GM18499 (cell line): Measurements from ENCODE around the gene KCND2.
"Not testable (repeated sequence)": the region's sequence is repeated elsewhere in the genome, so short reads cannot be mapped to it uniquely, and the experiment has no call there.

ENCODE experiments used
- ATAC-seq: cut with Tn5 transposase; IDR thresholded peaks from one replicate; pipeline ENCODE4 v1.9.1; 2021; ENCODE audit warnings: moderate number of reproducible peaks; ENCODE audit not compliant: insufficient read depth, unreplicated experiment

Gene KCND2

DNA sequence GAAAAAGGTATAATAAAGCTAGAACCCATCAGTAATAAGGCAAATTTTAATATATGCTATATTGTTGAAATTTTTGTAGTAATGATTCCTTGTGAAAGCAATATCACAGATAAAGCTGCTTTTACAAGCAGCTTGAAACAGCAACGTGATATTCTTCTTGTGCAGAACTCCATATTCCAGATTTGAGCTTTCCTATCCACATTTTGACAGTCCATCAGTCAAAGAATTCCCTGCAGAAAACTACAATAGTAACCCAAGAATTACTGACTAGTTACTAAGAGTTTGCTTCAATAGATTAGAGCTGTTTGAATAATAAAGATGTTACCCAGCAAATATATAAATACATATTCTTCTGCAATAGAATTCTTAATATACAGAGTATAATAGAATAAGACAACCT, 291.2 kb downstream of the KCND2 start:
- no peak for ATAC-seq

DNA sequence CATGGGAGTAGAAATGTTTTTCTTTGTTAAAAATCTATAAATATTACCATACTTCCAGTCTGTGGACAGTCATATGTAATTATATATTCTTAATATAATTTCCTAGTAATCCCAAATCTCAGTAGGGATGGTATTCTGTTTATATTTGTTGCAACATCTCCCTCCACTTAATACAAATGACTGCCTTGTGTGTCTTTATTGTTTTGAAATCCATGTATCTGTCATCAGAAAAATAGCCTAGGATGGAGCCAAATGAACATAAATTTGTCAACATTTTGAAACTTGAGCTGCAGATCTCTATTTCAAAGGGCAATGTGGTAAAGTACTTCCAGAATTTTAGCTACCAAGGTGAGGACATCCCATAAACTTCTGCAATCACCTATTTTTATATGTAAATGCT, 294.2 kb downstream of the KCND2 start:
- no peak for ATAC-seq

DNA sequence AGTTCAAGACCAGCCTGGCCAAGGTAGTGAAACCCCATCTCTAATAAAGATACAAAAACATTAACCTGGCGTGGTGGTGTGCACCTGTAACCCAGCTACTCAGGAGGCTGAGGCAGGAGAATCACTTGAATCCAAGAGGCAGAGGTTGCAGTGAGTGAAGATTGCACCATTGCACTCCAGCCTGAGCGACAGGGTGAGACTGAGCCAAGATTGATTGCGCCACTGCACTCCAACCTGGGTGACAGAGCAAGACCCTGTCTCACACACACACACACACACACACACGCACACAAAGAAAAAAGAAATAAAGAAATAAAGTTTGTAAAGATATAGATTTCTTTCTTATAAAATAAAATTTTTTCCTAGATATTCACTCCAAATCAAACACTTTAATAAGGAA, 305.7 kb downstream of the KCND2 start:
- not testable (repeated sequence) for ATAC-seq

DNA sequence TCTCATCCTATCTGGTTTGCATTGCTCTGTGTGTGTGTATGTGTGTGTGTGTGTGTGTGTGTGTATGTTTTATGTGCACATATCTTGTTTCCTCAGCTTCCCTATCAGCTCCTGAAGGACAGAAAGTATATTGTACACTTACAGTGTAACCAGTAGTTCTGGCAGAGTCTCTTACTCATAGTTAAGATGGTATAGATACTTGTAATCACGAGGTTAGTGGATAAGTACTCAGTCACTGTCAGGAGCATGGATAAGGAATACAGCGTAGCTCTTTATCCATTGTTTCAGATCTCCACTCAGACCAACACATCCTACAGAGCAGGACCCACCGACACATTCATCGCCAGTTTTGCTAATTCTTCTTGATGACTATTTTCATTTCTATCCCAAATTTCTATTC, 309.9 kb downstream of the KCND2 start:
- no peak for ATAC-seq

DNA sequence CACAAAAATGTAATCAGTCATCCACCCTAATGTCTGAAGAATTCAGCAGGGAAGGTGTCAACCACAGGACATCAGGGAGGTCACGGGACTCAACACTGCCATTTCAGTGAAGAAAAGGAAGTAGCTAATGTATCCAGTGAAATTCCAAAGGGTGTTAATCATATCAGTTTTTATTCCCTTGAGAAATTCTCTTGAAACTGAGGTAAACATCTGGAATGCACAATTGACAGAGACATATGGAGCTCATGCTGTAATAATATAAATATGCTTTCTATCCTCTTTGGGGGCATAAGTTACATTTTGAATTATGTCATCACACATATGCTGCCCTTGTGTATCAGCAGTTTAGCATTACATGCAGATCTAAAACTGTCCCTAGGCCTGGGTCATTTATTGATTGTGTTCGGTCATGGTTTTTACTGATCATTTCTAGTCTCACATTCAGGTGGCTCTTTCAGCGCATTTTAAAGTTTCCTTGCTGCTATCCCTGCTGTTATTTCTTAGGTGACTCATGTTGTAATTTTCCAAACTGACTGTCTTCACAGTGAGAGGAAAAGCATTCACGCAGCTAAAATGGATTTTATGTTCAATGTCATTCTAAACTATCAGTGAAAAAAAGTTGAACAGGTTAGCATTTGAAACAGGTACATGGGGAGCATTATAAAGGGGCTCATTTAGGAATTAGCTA, 311.1 kb downstream of the KCND2 start:
- ATAC-seq, result no peak

DNA sequence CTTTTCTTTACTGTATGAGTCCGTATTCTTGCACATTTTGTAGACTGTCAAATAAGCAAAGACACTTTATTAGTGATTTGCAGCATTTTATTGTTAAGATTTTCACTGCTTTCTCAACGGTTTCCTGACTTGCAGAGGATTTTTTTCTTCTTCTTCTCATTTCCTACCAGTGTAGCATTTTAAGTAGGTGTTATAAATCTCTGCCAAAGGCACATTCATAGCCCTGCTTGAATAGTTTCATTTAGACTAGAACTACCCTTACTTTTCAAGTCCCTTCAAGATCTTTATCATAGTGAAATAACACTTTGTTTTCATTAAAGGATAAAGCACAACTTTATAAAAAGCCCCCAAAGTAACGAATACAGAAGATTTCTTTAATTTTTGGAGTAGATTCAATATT, 313.6 kb downstream of the KCND2 start:
- no peak for ATAC-seq

DNA sequence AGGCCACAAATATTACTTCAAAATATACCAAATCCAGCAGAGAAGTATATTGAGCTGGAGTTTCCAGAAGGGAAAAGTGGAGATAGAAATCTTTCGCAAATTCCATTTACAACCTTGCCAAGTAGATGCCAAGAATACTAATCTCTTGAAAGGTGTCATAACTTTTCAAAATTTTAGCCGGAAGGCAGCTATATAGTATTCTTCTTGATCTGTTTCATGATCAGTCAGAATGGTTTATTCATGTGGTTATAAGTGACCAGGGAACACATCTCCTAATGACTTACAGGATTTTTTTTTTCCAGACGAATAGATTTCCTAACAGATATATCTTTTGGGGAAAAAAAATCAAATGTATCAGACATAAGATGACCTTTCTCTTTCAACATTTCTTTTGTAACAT, 314.3 kb downstream of the KCND2 start:
- ATAC-seq, result no peak

DNA sequence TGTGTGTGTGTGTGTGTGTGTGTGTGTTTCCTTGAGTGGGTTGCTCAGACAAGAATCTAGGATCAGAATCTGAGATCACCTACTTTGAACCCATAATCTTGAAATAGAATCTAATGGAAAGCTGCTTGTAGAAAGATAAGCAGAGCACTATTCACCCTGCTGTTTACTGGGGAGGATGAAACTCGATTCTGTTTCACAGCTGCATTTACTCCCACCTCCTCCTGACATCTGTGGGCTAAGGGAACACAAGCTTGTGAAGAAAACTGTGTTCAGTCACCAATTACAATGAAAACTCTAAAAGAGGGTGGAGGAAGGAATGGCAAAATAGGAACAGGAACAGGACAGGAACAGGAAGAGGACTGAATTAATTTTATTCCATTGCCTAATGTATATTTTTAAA, 315.4 kb downstream of the KCND2 start:
- no peak for ATAC-seq

DNA sequence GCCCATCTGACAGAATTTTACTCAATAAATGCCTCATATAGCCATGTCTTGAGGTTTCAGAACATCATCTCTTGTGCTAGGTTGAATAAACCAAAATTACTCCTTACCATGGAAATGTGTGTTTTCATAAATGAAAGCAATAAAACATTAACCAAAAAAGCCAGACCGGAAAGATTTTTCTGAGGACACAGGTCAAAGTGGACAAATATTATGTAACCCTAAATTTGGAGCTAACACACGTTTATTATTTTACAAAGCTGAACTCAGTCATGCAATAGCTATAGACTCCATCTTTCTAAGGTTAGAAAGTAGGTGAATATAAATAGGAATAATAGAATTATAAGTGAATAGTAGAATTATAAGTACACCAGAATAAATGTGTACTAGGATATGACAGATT, 315.9 kb downstream of the KCND2 start:
- no peak for ATAC-seq

DNA sequence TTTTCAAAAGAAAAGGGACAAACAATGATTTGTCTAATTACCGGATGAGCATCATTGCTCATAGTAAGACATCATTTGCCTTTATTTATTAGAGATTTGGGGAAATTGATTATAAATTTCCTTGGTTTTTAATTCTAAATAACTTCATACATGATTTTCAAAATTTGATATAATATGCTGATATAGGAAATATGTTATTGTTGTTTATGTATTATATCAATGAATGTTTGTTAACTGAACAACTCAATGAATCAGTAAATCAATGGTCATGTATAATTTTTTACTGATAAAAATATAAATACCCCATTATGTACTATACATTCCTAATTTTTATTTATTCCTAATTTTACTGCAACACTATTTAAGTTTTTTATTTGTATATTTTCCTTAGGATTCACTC, 327.6 kb downstream of the KCND2 start:
- ATAC-seq, result no peak

DNA sequence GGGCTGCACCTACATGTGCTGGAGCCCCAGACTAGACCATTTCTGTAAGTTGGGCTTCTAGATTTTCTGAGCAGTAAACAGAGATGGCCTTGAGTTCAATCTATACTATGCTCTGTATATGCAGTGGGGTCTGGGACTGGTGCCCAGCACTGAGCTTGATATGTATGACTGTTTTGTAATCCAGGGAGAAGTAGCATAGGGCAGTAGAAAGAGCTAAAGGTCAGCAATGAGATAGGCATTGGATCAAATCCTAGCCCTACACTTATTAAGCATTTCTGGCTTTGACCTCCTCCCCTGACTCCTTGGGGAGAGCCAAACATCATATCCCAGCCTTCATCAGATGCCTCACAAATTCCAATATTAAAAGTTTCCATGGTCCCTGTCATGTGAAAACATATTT, 330.4 kb downstream of the KCND2 start:
- no peak for ATAC-seq

DNA sequence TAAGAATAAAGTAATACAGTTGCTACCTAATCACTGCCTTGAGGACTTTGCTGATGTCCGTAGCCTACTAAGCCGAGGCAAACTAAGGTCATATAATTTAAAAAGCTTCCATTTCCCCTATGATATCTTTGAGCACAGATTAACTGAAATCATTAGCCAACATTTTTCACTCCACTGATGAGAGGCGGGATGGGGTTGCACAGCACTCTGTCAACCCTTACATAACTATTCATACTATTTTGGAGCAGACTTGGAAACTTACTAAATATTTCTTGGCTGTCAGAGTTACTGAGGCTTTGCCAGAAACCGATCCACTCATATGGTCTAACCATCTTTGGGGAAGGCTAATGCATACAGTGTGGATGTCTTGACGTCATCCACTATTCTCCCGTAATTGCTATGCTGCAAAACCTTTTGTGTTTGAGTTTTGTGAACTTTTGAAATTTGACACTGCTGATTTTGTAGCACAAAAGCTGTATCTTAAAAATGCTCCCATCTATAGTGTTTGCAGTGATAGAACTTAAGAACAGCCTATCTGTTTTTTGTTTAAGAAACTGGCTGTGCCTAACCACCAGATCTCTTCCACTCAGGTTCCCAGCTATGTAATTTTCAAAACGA, 336.3 kb downstream of the KCND2 start:
- no peak for ATAC-seq

DNA sequence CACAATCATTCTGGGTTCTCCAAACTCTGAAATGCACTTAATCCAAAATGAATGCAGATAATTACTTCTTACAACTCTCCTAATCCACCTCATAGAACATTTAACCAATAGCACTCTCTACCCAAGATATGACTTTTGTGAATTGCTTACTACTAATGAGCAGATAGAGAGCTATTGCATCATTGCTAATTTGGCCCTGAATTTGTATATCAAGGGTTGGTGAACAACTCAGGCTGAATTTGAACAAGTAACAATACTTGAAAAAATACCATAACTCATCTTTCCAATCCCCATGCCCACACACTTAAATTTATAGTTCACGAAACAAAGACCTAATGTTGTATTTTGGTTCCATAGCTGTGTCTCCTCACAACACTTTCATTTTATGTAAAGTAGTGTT, 339.0 kb downstream of the KCND2 start:
- ATAC-seq, result no peak

DNA sequence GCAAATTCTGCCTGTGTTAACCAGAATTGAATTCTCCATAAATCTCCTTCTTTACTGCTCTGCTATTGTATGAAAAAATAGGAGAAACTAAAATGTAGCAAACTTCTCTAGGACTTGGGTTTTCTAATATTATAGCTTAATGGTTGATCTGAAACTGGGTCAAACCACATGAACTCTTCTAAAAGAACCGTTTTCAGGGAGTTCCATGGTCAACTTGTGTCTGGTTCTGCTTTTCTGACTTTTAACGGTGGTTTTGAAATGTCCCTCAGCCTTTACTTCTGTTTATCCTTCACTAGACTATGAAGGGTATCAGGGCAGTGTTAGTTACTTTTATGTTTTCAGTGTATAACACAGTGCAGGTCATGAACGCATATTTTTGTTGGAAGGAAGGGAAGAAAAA, 342.7 kb downstream of the KCND2 start:
- ATAC-seq, result peak; percentile 59

DNA sequence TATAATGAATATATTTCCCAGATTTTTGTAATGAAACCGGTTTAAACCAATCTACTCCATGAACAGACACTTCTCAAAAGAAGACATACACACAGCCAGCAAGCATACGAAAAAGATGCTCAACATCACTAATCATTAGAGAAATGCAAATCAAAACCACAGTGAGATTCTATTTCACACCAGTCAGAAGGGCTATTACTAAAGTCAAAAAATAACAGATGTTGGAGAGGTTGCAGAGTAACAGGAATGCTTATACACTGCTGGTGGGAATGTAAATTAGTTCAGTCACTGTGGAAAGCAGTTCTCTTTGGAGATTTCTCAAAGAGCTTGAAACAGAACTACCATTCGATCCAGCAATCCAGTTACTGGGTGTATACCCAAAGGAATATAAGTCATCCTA, 344.3 kb downstream of the KCND2 start:
- no peak for ATAC-seq

DNA sequence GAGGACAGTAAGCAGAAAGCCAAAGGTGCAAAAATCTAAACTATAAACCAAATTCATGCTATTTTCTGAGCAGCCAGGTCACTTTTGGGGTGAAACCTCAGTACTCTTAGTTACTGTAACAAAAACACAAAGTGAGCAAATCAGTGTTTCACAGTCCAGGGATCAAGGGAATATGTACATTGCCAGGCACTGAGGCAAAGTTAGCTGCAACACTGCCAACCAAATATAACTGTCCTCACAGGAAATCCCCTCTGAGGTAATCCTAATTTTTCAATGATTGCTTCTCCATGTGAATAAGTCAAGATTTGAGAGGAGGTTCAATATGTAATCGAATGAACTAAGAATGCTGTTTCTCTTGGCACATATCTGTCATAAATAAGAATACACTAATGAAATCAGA, 355.3 kb downstream of the KCND2 start:
- no peak for ATAC-seq

DNA sequence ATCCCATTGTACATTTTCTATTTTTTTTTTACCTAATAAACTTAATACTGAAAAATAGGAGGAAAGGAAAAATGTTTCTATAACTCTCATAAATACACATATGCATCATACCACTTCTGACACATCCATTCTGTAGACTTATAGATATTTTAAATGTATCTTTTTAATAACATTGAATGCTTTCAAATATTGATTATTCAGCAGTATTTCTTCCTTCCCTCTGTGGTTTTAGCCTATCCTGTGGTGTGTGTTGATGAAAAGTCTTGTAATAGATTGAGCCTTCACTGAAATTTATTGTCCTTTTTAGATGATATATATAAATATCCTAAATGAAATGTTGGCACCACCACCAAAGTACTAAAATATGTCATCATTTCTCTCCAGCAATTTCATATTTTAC, 366.9 kb downstream of the KCND2 start:
- ATAC-seq, result no peak

DNA sequence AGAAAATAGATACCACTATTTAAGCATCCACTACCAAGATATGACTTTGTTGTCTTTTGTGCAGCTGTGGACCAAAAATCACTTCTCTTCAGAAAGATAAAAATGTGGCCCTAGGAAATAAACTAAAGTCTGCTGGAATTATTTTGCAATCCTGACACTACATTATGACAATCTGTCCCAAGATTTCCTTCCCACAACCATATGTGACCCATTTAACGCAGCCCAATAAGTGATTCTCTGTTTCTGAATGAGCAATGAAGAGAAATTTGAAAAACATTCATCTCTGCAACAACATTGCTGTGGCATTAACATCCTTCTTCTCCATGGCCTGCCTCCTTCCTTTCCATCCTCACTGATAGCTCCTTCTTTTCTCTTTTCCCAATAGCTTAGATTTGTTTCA, 373.0 kb downstream of the KCND2 start:
- no peak for ATAC-seq

DNA sequence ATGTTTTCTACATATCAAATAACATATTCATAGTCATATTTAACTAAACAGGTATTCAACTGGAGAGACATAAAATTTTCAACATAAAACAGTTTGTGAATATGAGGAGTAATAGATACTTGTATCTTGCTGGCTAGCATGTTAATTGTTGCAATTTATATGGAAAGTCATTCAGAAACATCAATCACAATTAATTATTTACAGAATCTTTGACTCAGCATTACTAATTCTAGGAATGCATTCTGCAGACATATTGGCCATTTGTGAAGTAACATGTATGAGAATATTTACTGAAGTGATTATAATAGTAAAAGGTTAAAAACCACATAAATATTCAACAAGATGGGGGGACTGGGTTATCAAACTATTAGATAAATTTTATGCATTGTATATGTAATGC, 381.3 kb downstream of the KCND2 start:
- no peak for ATAC-seq

DNA sequence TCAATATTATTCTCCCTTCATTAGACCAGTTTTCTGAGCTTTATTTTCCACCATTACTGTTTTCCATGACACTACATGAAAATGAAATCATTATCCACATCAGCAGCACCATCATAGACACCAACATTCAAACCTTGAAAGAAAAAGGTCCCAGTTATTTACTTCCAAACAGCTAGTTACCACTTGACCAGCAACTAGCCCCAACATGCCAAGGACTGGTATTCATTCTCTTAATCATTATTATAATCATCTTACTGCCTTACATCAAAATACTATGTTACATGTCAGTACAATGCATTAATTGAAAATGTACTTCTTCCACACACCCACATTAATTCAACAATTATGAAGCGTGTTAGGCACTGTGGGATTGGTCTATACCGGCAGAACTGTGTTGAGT, 385.5 kb downstream of the KCND2 start:
- no peak for ATAC-seq

DNA sequence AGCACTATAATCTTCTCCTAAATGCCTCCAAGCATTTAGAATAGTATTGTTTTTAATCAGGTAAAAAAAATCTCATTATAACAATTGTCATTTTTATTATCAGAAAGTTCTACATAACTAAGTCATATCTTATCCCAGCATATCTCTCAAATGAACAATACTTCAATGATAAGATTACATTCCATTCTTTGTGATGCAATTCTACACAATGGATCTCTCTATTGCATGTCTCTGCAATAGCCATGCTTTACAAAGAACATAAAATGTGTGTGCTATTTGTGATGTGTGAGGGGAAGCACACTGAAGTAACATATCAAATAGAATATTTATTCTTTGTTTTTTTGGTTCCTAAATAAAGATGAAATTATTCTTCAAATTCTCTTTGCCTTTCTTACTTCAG, 389.3 kb downstream of the KCND2 start:
- no peak for ATAC-seq

DNA sequence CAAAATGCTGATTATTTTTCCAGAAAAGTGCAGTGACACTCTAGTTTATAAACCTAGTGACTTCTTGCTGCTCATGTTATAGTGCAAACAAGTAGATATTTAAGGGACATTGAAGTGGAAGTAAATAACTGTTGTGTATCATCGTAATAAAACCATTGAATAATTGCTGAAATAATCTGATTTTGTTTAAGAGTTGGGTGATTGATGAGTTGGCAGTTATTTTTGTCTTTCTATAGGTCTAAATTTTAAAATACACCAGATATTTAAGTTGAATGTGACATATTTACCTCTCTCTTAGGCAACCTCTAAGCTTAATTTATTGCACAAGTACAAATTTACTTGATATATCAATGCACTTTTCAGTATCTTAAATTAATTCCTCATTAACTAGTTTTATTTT, 392.1 kb downstream of the KCND2 start:
- ATAC-seq, result no peak
